ENCODE measurements around the gene SRPK2.
"Not testable (repeated sequence)": the region's sequence is repeated elsewhere in the genome, so short reads cannot be mapped to it uniquely, and the experiment has no call there.

The SRPK2 gene

DNA sequence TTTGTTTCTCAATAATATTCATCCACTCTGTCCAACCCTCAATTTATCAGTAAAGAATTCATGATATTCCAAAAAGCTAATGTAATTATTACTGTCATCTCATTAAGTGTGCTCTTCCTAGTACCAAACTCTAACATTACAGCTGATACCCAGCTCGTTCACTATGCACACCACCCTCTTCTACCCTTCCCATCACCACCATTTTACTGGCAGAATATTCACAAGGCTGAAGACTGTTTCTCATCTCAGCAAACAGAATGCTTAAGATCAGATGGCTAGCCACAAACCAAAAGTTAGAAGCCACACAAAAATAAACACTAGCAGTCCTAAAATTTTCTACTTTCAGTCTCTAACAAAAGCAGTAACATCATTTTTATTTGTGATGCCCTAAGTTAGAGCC is 121.5 kb downstream of the SRPK2 start:
- H3K4me3 ChIP-seq (ENCODE audit: low read depth, low read length), result no peak overlapping the region
- TF ChIP-seq CTCF (IDR thresholded peaks at IDR 0.05; ENCODE audit: low read depth, low read length), result no peak
- in situ Hi-C loops (cut with HindIII; ENCODE audit: low sequenced_read_pairs), result no loop called here
- DNase-seq (ENCODE audit: low read depth, low spot score), result no peak

DNA sequence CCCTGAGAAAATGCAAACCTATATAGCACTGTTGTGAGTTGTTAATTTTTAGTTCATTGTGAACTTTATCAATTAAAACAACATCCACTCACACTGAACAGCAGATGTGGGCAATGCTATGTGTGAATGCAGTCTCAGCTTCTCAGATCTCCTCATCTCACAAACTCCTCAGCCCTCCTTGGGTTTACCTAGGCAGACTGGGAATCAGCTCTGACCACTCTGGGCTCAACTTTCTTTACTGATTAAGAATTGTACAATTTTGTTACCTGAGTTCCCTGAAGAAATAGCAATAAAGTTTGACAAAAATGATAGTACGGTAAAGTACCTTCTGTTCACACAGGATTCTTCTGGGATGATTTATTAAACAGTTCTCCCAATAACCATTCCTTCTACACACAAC is 124.0 kb downstream of the SRPK2 start:
- no peak overlapping the region for H3K4me3 ChIP-seq (ENCODE audit: low read depth, low read length)
- in situ Hi-C loops (cut with HindIII; ENCODE audit: low sequenced_read_pairs), result no loop called here
- TF ChIP-seq CTCF (IDR thresholded peaks at IDR 0.05; ENCODE audit: low read depth, low read length), result no peak
- no peak for DNase-seq (ENCODE audit: low read depth, low spot score)

GRCh38 chr7:105261689-105262088 is 127.0 kb downstream of the SRPK2 start:
- TF ChIP-seq CTCF (IDR thresholded peaks at IDR 0.05; ENCODE audit: low read depth, low read length), result no peak
- in situ Hi-C loops (cut with HindIII; ENCODE audit: low sequenced_read_pairs), result no loop called here
- no peak for DNase-seq (ENCODE audit: low read depth, low spot score)
- no peak overlapping the region for H3K4me3 ChIP-seq (ENCODE audit: low read depth, low read length)

- H3K4me3 ChIP-seq (ENCODE audit: low read depth, low read length); in situ Hi-C loops (cut with HindIII; ENCODE audit: low sequenced_read_pairs); DNase-seq (ENCODE audit: low read depth, low spot score): not testable (repeated sequence)
These were observed 128.4 kb downstream of the SRPK2 start for GRCh38 chr7:105260201-105260871.

- H3K4me3 ChIP-seq (ENCODE audit: low read depth, low read length); DNase-seq (ENCODE audit: low read depth, low spot score); in situ Hi-C loops (cut with HindIII; ENCODE audit: low sequenced_read_pairs): not testable (repeated sequence)
These were observed 129.8 kb downstream of the SRPK2 start for GRCh38 chr7:105258919-105259318.

DNA sequence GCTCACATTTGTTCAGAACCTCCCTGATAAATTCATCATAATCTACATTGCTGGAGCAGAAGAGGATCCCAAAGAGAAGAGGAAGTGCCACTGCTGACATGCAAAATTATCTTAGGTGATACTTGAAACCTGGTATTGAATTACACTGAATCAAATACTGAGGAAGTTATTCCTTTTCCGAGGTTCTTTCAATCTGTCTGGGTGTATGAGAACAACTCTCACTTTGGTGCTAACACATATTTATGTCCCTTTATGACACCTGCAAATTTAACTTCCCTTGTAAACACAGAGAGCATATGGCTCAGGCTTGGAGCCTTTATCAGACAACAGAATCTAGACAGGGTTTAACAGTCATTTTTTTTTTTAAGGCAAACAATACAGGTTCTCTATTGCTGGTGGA is 131.4 kb downstream of the SRPK2 start:
- in situ Hi-C loops (cut with HindIII; ENCODE audit: low sequenced_read_pairs), result no loop called here

GRCh38 chr7:105256761-105257231 is 131.9 kb downstream of the SRPK2 start:
- no peak for DNase-seq (ENCODE audit: low read depth, low spot score)
- in situ Hi-C loops (cut with HindIII; ENCODE audit: low sequenced_read_pairs), result no loop called here
- TF ChIP-seq CTCF (IDR thresholded peaks at IDR 0.05; ENCODE audit: low read depth, low read length), result no peak
- no peak overlapping the region for H3K4me3 ChIP-seq (ENCODE audit: low read depth, low read length)

More for the DNA sequence above, 131.4 kb downstream of the SRPK2 start:
- TF ChIP-seq CTCF (IDR thresholded peaks at IDR 0.05; ENCODE audit: low read depth, low read length), result no peak
- DNase-seq (ENCODE audit: low read depth, low spot score), result no peak
- H3K4me3 ChIP-seq (ENCODE audit: low read depth, low read length), result no peak overlapping the region

DNA sequence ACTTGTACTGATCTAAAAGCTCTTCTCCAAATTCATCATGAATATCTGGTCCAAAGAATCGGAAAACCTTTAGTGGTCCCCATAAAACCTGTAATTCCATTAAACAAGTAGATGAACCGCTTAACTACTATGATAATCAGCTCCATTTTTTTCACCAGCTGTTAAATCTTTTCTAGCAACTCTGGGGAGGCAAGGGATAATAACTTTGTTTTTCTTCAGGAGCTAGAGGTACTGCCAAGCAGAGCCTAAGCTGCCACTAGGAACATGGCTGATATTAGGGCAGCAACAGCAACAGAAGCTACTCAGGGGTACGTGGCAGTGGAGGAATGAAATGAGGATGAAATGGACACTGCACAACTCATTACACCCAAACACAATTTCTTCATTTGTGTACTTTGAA is 138.0 kb downstream of the SRPK2 start:
- in situ Hi-C loops (cut with HindIII; ENCODE audit: low sequenced_read_pairs), result no loop called here
- no peak overlapping the region for H3K4me3 ChIP-seq (ENCODE audit: low read depth, low read length)
- TF ChIP-seq CTCF (IDR thresholded peaks at IDR 0.05; ENCODE audit: low read depth, low read length), result no peak
- no peak for DNase-seq (ENCODE audit: low read depth, low spot score)
